Hindlimb muscle (tissue), 1 donor: ENCODE data around the gene CRTAC1. TPM values are rescaled to one million over a fixed set of nuclear protein-coding genes. Genes with fewer than 3 reads are reported as not detected.

Experiments used
- DNase-seq: peaks from one replicate; pipeline ENCODE4 v3.0.0-alpha.2; 2013
- polyA plus RNA-seq: library from polyadenylated mRNA; unstranded; fragments of 120-200 nt; gene quantifications from one replicate; pipeline ENCODE4 v1.2.1, GENCODE V29; 2013; ENCODE audit not compliant: insufficient read length

The CRTAC1 gene
- polyA plus RNA-seq, 1 donor = 0.35 TPM

DNA sequence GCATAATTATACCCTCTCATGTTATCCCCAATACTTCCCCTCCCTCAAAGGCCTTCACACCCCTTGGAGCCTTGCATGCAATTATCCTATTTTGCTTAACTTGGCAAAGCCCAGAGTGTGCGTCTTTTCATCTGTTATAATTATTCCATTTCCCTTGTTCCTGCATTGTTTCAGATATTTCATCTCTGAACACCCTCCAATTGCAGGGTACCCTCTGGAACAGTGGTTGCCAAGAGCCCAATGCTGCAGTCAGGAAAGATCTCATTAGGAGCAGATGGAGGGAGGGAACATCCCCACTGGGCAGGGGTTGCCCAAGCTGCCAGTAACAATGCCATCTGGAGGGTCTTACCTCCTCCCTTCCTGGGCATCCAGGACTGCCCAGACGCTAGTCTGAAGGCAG is 199.2 kb downstream of the CRTAC1 start:
- DNase-seq = no peak

DNA sequence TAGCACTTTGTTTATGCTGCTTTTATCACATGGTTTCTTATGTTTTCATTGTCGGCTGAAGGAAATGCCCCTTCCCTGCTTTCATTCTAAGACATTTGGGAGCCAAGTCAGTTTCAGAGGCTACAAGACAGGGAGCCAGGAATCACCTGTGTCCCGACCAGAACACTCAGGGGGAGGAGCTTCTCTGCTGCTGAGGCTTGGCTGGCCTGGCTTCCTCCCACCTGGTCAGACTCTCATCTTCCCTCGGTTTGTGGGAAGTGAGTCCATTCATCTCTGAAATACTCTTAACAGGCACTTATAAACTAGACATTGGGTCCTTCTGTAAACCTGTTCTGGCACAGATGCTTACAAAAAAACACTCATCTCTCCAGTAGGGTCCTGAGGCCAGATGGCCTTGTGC is 200.4 kb downstream of the CRTAC1 start:
- no peak for DNase-seq

DNA sequence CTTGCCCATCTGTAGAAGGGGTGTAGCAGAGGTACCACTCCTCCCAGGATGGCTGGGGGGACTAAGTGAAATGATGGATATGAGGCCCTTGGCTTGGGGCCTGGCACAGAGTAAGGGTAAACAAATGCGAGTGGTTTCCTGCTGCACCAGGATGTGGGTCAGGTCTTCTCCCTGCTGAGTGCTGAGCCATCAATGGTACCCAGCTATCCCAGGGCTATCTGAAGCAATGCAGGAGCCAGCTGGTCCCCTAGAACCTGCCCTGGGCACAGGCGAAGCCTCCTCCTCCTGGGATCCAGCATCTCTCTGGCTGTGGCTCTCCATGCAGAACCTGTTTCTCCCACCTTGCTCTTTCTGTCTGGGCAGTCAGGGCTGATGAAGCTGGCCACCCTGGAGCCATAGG is 201.7 kb downstream of the CRTAC1 start:
- no peak for DNase-seq

DNA sequence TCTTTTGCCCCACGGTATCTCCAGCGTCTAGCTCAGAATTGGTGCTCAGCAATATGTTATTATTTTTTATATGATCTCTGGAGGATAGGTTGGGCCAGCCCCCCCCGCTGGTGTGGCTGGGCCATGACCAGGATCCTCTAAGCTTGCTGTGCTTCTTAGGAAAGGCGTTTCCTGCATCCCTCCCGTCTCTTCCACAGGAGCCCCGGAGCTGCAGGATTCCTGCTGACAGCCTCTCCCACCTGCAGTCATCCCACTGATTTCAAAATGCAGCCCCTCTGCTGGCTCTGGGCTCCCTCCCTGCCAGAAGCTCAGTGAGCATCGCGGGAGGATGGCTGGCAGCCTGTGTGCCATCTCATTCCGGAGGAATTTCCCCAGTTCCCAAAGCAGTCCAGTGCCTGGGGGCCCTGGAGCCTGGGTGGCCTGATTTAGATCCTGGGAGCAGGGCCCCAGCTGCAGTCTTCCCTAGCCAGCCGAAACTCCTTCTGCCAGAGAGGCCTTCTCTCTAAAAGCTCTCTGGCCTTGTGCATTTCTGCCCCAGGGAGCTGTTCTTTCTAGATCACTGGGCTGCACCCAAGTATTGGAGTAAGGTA is 202.6 kb downstream of the CRTAC1 start:
- DNase-seq = no peak

DNA sequence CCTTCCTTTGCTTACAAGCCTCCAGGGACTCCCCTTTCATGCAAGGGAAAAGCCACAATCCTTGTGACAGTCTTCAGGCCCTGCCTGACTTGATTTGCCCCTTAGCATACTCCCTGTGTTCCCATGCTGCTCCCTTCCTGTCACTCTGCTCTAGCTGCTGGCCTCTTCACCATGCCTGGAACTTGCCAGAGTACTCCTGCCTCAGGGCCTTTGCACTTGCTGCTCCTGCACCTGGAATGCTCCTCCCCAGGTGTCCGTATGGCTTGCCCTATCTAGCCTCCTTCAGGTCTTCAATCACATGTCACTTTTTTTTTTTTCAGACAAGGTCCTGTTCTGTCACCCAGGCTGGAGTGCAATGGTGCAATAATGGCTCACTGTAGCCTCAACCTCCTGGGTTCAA is 203.5 kb downstream of the CRTAC1 start:
- no peak for DNase-seq

DNA sequence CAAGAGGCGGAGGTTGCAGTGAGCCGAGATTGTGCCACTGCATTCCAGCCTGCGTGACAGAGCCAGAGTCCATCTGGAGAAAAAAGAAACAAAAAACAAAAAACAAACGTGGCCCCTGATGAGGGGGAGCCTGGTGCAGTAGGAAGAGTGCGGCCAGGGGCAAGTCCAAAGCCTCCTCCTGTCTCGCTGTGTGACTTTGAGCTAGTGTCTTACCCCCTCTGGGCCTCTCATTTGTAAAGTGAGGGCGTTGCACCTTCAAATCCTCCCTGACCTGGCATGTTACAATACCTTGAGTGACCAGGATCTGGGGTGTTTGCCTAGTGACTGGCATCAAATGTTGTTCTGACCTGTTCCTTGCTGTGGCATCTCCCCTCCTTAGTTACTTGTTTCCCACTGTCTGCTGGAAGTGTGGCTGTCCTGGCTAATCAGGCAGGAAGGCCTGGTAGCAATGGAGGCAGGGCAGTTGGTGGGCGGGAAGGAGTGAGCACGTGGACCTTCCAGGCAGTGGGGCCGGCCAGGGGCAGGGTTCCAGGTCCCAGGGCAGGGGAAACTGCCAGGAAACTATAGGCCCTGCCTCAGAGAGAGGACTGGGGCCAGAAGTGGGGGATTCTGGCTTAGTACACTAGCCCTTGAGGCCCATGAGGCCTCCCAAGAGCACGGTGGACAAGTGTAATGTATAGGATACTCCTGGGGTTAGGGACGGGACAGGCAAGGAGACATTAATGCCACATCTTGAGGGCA is 205.2 kb downstream of the CRTAC1 start:
- peak; percentile 28 for DNase-seq

DNA sequence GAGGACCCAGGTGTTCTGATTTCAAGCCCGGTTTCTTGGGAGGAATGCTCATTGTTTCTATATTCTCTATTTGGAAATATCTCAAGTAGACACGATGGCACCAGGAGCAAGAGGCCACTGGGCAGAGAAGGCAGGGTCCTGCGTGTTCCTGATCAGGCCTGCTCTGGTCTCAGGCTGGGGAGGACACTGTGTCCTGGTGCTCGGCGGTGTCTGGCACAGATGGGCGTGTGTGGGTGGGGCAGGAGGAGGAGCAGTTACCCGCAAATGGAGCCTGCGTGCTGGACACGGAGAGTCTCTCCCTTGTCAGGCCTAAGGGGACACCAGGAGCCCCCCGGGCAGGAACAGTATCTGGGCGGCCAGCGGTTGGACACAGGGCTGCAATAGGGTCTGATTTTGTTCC is 206.7 kb downstream of the CRTAC1 start:
- DNase-seq = no peak

DNA sequence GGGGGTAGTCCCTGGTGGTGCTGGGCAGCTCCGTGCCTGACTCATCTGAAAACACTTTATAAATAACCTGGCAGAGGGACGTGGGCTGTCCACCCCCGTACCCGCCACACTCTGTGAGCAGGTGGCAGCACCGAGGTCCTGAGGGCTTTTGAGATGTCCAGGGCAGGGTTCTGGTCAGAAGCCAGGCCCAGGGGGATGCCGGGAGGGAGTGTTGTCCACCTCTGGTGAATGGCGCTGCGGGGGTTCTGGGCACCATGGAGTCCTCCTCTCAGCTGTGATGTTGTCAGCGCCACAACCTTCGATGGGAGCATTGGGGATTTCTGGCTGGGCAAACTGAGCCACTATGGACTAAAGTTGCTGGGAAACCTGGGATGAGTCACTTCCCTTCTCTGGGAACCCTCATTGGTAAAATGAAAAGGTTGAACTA is 208.1 kb downstream of the CRTAC1 start:
- DNase-seq = no peak

DNA sequence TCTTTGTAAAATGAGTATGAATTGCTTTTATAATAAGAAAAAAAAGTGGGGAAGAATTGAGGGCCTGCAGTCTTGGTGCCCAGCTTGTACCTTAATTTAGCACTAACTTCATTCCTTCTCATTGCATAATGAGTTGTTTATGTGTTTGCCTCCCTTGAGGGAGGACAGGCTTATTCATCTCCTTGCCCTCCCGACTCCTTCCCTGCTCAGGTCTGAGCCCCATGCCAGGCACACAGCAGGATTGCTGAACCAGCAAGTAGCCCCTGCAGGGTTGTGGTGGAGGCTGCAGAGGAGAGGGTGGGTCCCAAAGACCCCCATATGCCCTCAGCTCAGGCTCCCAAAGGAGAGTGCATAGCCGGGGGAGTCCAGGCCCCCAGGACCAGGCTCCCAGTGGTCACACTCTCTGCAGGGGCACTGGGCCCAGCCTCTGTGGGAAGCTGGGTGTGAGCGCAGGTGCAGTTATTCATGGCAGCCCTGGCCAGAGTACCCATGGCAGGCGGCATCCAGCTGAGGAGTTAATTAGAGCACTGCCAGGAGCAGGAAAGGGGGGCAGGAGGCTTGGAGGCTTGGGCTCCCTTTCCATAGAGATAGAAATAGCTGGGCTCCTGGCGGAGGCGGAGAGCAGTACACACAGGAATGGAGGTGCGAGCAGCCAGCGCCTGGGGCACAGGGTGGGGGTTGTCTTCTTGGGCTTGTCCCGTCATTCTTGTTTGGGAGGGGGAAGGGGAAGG is 208.9 kb downstream of the CRTAC1 start:
- no peak for DNase-seq

DNA sequence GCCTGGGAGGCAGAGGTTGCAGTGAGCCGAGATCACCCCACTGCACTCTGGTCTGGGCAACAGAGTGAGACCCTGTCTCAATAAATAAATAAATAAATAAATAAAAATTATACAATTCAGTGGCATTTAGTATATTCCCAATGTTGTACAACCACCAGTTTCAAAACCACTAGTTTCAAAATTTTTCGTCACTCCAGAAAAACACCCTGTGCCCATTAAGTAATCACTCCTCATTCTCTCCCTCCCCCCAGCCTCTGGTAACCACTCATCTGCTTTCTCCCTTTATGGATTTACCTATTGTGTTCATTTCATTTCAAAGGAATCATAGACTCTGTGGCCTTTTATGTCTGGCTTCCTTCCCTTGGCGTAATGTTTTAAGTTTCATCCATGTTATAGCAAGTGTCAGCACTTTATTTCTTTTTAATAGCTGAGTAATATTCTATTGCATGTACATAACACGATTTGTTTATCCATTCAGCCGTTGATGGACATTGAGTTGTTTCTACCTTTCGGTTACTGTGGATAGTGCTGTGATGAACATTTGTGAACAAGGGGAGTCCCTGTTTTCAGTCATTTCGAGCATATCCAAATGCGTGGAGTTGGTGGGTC is 210.2 kb downstream of the CRTAC1 start:
- DNase-seq = no peak

DNA sequence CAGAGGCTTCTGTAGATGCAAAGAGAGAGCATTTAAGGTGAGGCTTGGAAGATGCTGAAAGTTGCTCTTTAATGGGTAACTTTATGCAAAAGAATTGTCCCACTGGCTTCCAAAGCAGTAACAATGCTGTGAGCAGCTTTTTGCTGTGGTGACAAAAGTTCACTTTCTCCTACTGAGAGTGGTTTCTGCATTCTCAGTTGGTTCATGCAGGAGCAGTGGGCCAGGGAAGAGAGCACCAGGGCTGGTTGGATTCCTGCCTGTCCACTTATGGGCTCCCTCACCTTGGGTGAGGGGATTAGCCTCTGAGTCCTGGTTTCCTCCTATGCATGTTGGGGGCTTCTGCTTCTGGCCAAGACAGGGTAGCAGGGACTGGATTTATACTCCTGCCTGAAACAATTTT is 211.8 kb downstream of the CRTAC1 start:
- DNase-seq = no peak

DNA sequence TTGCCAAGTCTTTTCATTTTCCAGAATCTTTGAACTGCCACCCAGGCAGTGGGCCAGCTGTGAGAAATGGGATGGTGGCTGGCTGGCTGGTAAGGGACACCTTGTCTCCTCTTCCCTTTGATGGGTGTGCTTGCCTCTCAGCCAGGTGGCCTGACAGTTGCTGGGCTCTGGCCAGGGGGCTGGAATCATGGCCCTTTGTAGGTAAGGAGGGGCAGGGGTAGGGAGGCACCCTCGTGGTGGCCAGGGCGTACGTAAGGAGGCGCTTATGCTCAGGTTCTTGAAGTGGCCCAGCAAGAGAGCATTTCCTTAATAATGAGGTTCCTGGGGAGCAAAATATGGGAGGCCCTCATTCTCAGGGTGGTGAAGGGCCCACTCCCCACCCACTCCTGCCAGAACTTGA is 213.8 kb downstream of the CRTAC1 start:
- no peak for DNase-seq

Other genes with a start within 250 kb of the CRTAC1 start
- gene GOLGA7B, start 180.8 kb downstream of the CRTAC1 start, polyA plus RNA-seq = 0.23 TPM
- gene R3HCC1L, start 104.0 kb upstream of the CRTAC1 start, polyA plus RNA-seq = 12.8 TPM
- gene LOXL4, start 237.6 kb upstream of the CRTAC1 start, polyA plus RNA-seq = 11.5 TPM